Right lobe of liver (tissue), 4 donors: ENCODE results near the gene NIT1.

Experiments
- CTCF ChIP-seq, 4 donors: fragments of 200-600 bp in 3 of 4; fragments of 450-650 bp in 1 of 4; IDR thresholded peaks; one replicate each; pipeline versions ENCODE4 v1.5.1 to v1.8.0; 2016 to 2022; ENCODE audit warnings: antibody characterized with exemption in 4 of 4, mild to moderate bottlenecking in 2 of 4
- POLR2A ChIP-seq: fragments of 450-650 bp; IDR thresholded peaks from one replicate; pipeline ENCODE4 v1.6.1; 2017; ENCODE audit warnings: antibody characterized with exemption, mild to moderate bottlenecking
- donor health status: DM: no; HTN: no; CAD: no.
- donor health status: DM: no; HTN: no; CAD: no.
- donor health status: DM: no; HTN: yes; CAD: no.

- TF ChIP-seq CTCF (IDR thresholded peaks at IDR 0.05) (no peak), POLR2A (no peak)
These were observed 38.3 kb upstream of the NIT1 start for GRCh38 chr1:161079436-161080110.
